Cardiac muscle cell (in vitro differentiated cells and primary cell): ENCODE data around the gene INTS7. TPM values are rescaled to one million over a fixed set of nuclear protein-coding genes. Genes with fewer than 3 reads are reported as not detected.

ENCODE experiments used
- DNase-seq, 2 donors: peaks; one replicate each; pipeline versions ENCODE4 v3.0.0 to v3.0.0-alpha.2; 2010 to 2017; ENCODE audit warnings: low read depth in 1 of 2, low spot score in 1 of 2
- H3K27ac ChIP-seq: fragments of 200-600 bp; sonication (generic); 2 replicates; pipeline ENCODE4 v1.5.1; 2016
- H3K27me3 ChIP-seq: fragments of 200-600 bp; sonication (generic); 2 replicates; pipeline ENCODE4 v1.6.0; 2016; ENCODE audit warnings: control low read depth
- H3K36me3 ChIP-seq: fragments of 200-600 bp; sonication (generic); 2 replicates; pipeline ENCODE4 v1.5.1; 2016; ENCODE audit warnings: control low read depth
- H3K4me1 ChIP-seq: fragments of 200-600 bp; sonication (generic); 2 replicates; pipeline ENCODE4 v1.8.1; 2017; ENCODE audit warnings: low read depth, mild to moderate bottlenecking, mixed run types
- H3K4me3 ChIP-seq: fragments of 200-600 bp; sonication (generic); 2 replicates; pipeline ENCODE4 v1.5.1; 2016; ENCODE audit warnings: mild to moderate bottlenecking
- H3K9me3 ChIP-seq: fragments of 200-600 bp; sonication (generic); 2 replicates; pipeline ENCODE4 v1.5.1; 2017; ENCODE audit warnings: low read depth, mild to moderate bottlenecking, control low read depth
- polyA plus RNA-seq: library from polyadenylated mRNA; unstranded; fragments of >200 nt; fragmentation: Nextera tagmentation; extraction: Ambion mirVana; gene quantifications from 2 replicates; pipeline ENCODE4 v1.2.1, GENCODE V29; 2016
- total RNA-seq: library from RNA; depleted of rRNA; stranded (reverse); fragments of >200 nt; gene quantifications from 2 replicates; pipeline ENCODE4 v1.2.3, GENCODE V29; 2016
- TF ChIP-seq, protein P1 (sequence below): IDR thresholded peaks from 2 replicates; pipeline ENCODE4 v1.5.1; 2012; ENCODE audit warnings: low read depth, mild to moderate bottlenecking, low read length

Gene INTS7
- total and polyA plus RNA-seq, 2 experiments from 2014 or later = 5.6 to 11.3 TPM

DNA sequence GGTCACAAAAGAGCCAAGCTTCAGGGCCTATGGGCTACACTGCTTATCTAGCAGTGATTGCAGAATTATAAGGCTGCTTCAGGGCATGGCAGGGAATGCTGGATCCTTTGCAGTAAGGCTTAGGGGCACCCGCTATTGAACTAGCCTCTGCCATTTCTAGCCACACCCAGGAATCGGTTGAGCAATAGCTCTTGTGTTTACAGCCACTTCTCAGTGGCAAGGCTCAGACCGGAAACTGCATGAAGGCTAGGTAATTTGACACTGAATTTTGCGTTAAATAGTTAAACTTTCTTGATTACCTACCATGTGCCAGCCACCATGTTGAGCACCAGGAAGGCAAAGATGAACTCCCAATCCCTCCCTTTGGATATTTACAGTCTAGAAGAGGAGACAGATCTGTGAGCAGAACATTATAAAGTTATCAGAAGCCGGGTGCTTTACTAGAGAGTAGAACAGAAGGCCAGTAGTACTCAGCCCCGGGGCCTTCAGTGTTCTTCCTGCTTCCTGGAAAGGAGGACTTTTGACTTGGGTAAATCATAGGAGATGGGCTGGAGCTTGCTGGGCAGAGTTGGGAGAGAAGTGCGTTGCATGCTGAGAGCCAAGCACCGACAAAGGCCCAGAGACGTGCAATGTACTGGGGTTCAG is 106.2 kb downstream of the INTS7 start:
- no peaks in the 10 kb centered on the region for H3K27me3 ChIP-seq
- no peaks in the 10 kb centered on the region for H3K9me3 ChIP-seq
- H3K27ac ChIP-seq = no peak overlapping the region
- H3K4me1 ChIP-seq = peaks cover 12% of the 10 kb centered on the region
- H3K36me3 ChIP-seq = no peaks in the 10 kb centered on the region
- peak in 1 of 2 donors; percentile 52 for DNase-seq
- TF ChIP-seq, protein P1, sequence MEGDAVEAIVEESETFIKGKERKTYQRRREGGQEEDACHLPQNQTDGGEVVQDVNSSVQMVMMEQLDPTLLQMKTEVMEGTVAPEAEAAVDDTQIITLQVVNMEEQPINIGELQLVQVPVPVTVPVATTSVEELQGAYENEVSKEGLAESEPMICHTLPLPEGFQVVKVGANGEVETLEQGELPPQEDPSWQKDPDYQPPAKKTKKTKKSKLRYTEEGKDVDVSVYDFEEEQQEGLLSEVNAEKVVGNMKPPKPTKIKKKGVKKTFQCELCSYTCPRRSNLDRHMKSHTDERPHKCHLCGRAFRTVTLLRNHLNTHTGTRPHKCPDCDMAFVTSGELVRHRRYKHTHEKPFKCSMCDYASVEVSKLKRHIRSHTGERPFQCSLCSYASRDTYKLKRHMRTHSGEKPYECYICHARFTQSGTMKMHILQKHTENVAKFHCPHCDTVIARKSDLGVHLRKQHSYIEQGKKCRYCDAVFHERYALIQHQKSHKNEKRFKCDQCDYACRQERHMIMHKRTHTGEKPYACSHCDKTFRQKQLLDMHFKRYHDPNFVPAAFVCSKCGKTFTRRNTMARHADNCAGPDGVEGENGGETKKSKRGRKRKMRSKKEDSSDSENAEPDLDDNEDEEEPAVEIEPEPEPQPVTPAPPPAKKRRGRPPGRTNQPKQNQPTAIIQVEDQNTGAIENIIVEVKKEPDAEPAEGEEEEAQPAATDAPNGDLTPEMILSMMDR = no peak
- no peak overlapping the region for H3K4me3 ChIP-seq

DNA sequence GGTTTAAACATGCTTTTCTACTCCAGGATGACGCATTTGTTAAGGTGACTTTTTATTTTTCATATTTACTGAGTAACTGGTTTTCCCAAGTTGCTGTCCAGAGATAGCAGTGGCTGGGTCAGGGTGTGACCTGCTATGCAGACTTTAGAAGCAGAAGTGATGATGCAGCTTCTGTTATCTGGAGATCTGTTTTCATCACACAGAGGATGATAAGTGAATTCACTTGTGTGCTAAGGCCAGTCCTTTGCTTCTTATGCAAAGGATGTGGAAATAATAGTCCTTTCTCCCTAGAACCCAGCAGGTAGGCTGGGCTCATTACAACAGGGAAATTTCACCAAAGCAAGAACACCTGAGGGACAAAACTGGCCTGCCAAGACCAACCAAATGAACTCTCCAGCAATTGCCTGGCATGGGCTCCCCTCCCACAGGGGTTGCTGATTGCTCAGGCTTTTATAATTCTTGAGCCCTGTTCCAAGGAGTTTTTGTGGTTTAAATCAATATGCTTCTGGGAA is 107.0 kb downstream of the INTS7 start:
- TF ChIP-seq, protein P1 = no peak
- peaks cover 7% of the 10 kb centered on the region for H3K4me1 ChIP-seq
- H3K27me3 ChIP-seq = no peaks in the 10 kb centered on the region
- H3K9me3 ChIP-seq = no peaks in the 10 kb centered on the region
- H3K36me3 ChIP-seq = no peaks in the 10 kb centered on the region
- DNase-seq = no peak
- no peak overlapping the region for H3K4me3 ChIP-seq
- no peak overlapping the region for H3K27ac ChIP-seq

DNA sequence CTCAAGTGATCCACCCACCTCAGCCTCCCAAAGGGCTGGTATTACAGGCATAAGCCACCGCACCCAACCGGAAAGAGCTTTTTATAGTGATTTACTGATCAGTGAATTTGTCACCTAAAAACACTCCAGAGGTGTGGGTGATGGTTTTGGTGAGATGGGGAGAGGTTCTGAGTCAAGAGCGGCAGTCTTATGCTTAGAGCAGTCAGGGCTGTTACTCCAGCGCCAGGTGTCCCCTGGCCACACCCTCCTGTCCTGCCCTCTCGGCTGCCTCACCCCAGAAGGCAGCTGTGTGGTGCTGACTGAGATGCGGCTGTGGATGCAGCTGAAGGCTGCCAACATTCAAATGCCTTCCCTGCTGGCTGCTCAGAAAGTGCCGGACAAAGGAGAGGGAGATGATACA is 110.3 kb downstream of the INTS7 start:
- no peak overlapping the region for H3K27ac ChIP-seq
- TF ChIP-seq, protein P1 = no peak
- no peaks in the 10 kb centered on the region for H3K36me3 ChIP-seq
- H3K27me3 ChIP-seq = peaks cover 2% of the 10 kb centered on the region
- no peaks in the 10 kb centered on the region for H3K4me1 ChIP-seq
- H3K9me3 ChIP-seq = no peaks in the 10 kb centered on the region
- DNase-seq = no peak
- H3K4me3 ChIP-seq = no peak overlapping the region

DNA sequence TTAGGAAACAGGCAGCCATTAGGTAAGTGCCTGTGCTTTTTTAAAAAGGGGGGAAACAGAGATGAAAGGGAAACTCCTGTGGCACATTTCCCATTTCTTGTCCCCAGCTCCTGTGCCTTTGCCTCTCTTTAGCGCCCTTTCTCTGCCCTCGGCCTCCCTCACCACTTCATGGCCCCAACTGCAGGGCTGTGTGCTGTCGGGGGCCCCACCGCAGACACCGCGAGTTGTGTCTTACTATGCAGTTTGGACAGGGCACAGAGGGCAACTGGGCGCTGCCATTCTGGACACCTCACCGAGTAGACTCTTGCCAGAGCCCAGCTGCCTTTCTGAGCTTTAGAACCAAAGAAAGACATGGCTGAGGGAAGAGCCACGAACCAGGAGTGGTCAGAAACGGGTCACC is 111.1 kb downstream of the INTS7 start:
- TF ChIP-seq, protein P1 = no peak
- Histone ChIP-seq H3K4me1 (no peaks in the 10 kb centered on the region), H3K27ac (no peak overlapping the region), H3K36me3 (no peaks in the 10 kb centered on the region), H3K9me3 (no peaks in the 10 kb centered on the region), H3K4me3 (no peak overlapping the region), H3K27me3 (peaks cover 2% of the 10 kb centered on the region)
- DNase-seq = no peak

DNA sequence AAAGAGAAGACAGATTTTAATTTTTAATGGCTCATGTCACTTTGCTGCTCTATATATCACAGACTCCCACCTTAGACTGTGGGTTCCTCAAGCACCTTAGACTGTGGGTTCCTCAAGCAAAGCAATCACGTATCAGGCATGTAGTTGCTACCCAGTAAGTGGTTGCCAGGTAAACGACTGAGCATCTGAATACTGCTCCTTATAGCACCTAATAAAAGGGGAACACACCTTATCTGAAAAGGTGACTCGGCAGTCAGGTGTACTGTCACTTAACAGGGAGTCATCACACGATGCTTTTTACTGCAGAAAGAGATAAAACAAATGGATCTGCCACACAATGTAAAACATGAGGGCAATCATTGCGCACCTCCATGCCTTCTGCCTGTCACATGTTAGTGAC is 112.3 kb downstream of the INTS7 start:
- no peak overlapping the region for H3K27ac ChIP-seq
- no peaks in the 10 kb centered on the region for H3K4me1 ChIP-seq
- H3K27me3 ChIP-seq = peaks cover 2% of the 10 kb centered on the region
- TF ChIP-seq, protein P1 = no peak
- H3K4me3 ChIP-seq = no peak overlapping the region
- H3K9me3 ChIP-seq = no peaks in the 10 kb centered on the region
- DNase-seq = no peak
- no peaks in the 10 kb centered on the region for H3K36me3 ChIP-seq
